Mesodermal cell (in vitro differentiated cells): Measurements from ENCODE around the gene COX10.
"Not testable (repeated sequence)": the region's sequence is repeated elsewhere in the genome, so short reads cannot be mapped to it uniquely, and the experiment has no call there.

Source experiments
- H3K27ac ChIP-seq: 2 replicates; pipeline ENCODE4 v1.7.0; 2013; ENCODE audit warnings: mild to moderate bottlenecking, low read depth, low read length, moderate library complexity; ENCODE audit not compliant: severe bottlenecking
- H3K36me3 ChIP-seq: 2 replicates; pipeline ENCODE4 v1.7.1; 2013; ENCODE audit warnings: mild to moderate bottlenecking, low read length, moderate library complexity; ENCODE audit not compliant: control insufficient read depth, insufficient read depth
- H3K4me1 ChIP-seq: one replicate; pipeline ENCODE4 v1.7.1; 2013; ENCODE audit warnings: mild to moderate bottlenecking, low read length; ENCODE audit not compliant: insufficient read depth, control insufficient read depth, poor library complexity, severe bottlenecking
- H3K4me3 ChIP-seq: 2 replicates; pipeline ENCODE4 v1.7.0; 2013; ENCODE audit warnings: low read length, control low read depth, mild to moderate bottlenecking; ENCODE audit not compliant: insufficient read depth, poor library complexity, severe bottlenecking; ENCODE audit errors: extremely low read depth
- H3K9me3 ChIP-seq: 2 replicates; pipeline ENCODE4 v1.7.1; 2013; ENCODE audit warnings: mild to moderate bottlenecking, low read length, moderate library complexity; ENCODE audit not compliant: control insufficient read depth
- WGBS, 2 experiments: methylation state at CpG; one replicate each; pipeline ENCODE4 v1.1.5; 2013; ENCODE audit warnings: missing lambda C conversion rate in 2 of 2; ENCODE audit not compliant: insufficient coverage in 2 of 2; 5-methylcytosine and 5-hydroxymethylcytosine counted together

Gene COX10

GRCh38 chr17:14149751-14150150 lies 80.4 kb downstream of the COX10 start:
- no peak overlapping the region for H3K4me3 ChIP-seq
- no peaks in the 10 kb centered on the region for H3K9me3 ChIP-seq
- H3K27ac ChIP-seq, result no peak overlapping the region
- 98 to 100% methylated on average over 3 to 4 of the region's 5 CpGs for WGBS, 2 experiments
- H3K4me1 ChIP-seq, result no peaks in the 10 kb centered on the region
- no peaks in the 10 kb centered on the region for H3K36me3 ChIP-seq

- Histone ChIP-seq H3K9me3 (no peaks in the 10 kb centered on the region), H3K4me3 (no peak overlapping the region), H3K36me3 (no peaks in the 10 kb centered on the region), H3K27ac (no peak overlapping the region), H3K4me1 (no peaks in the 10 kb centered on the region)
- WGBS, 2 experiments, result 92% methylated on average over 1 of the region's 2 CpGs; no CpG with 5 or more reads in 1 of the 2 experiments
These were observed 81.3 kb downstream of the COX10 start for GRCh38 chr17:14150619-14151018.

- Histone ChIP-seq H3K36me3 (no peaks in the 10 kb centered on the region), H3K9me3 (no peaks in the 10 kb centered on the region), H3K4me3 (no peak overlapping the region), H3K27ac (no peak overlapping the region), H3K4me1 (no peaks in the 10 kb centered on the region)
- WGBS, 2 experiments, result 98 to 100% methylated on average over 2 to 4 of the region's 4 CpGs
These were observed 83.4 kb downstream of the COX10 start for GRCh38 chr17:14152721-14153120.

- WGBS, 2 experiments, result no CpG with 5 or more reads among the region's 1 CpG
- Histone ChIP-seq H3K4me1 (no peaks in the 10 kb centered on the region), H3K36me3 (no peaks in the 10 kb centered on the region), H3K4me3 (no peak overlapping the region), H3K9me3 (no peaks in the 10 kb centered on the region), H3K27ac (no peak overlapping the region)
These were observed 84.1 kb downstream of the COX10 start for GRCh38 chr17:14153374-14153773.

GRCh38 chr17:14156689-14157088 lies 87.4 kb downstream of the COX10 start:
- Histone ChIP-seq H3K4me3 (no peak overlapping the region), H3K9me3 (no peaks in the 10 kb centered on the region), H3K27ac (no peak overlapping the region), H3K4me1 (no peaks in the 10 kb centered on the region), H3K36me3 (no peaks in the 10 kb centered on the region)
- 40 to 53% methylated on average over 2 to 3 of the region's 4 CpGs for WGBS, 2 experiments

- no peak overlapping the region for H3K4me3 ChIP-seq
- no peaks in the 10 kb centered on the region for H3K36me3 ChIP-seq
- no peaks in the 10 kb centered on the region for H3K4me1 ChIP-seq
- H3K9me3 ChIP-seq, result no peaks in the 10 kb centered on the region
- H3K27ac ChIP-seq, result no peak overlapping the region
- 67% methylated on average over 1 of the region's 1 CpG; no CpG with 5 or more reads in 1 of the 2 experiments for WGBS, 2 experiments
These were observed 88.5 kb downstream of the COX10 start for GRCh38 chr17:14157822-14158221.

- no peak overlapping the region for H3K4me3 ChIP-seq
- H3K9me3 ChIP-seq, result no peaks in the 10 kb centered on the region
- no peaks in the 10 kb centered on the region for H3K4me1 ChIP-seq
- WGBS, 2 experiments, result 83% methylated on average over 2 of the region's 3 CpGs; no CpG with 5 or more reads in 1 of the 2 experiments
- H3K27ac ChIP-seq, result no peak overlapping the region
- no peaks in the 10 kb centered on the region for H3K36me3 ChIP-seq
These were observed 89.4 kb downstream of the COX10 start for GRCh38 chr17:14158707-14159106.

- H3K4me3 ChIP-seq, result no peak overlapping the region
- H3K4me1 ChIP-seq, result no peaks in the 10 kb centered on the region
- WGBS, 2 experiments, result 100% methylated on average over 1 of the region's 1 CpG
- H3K36me3 ChIP-seq, result no peaks in the 10 kb centered on the region
- H3K9me3 ChIP-seq, result no peaks in the 10 kb centered on the region
- H3K27ac ChIP-seq, result no peak overlapping the region
These were observed 92.1 kb downstream of the COX10 start for GRCh38 chr17:14161419-14161818.

GRCh38 chr17:14165616-14166015 lies 96.3 kb downstream of the COX10 start:
- no CpG with 5 or more reads among the region's 1 CpG for WGBS, 2 experiments
- peaks cover 17% of the 10 kb centered on the region for H3K9me3 ChIP-seq
- no peaks in the 10 kb centered on the region for H3K4me1 ChIP-seq
- H3K36me3 ChIP-seq, result peaks cover 6% of the 10 kb centered on the region
- H3K27ac ChIP-seq, result no peak overlapping the region
- H3K4me3 ChIP-seq, result no peak overlapping the region

GRCh38 chr17:14167831-14168230 lies 98.5 kb downstream of the COX10 start:
- peaks cover 17% of the 10 kb centered on the region for H3K9me3 ChIP-seq
- not testable (repeated sequence) for H3K36me3 ChIP-seq, H3K27ac ChIP-seq, H3K4me1 ChIP-seq, H3K4me3 ChIP-seq
- WGBS, 2 experiments, result 88 to 100% methylated on average over 1 of the region's 1 CpG

- 89 to 90% methylated on average over 2 to 3 of the region's 3 CpGs for WGBS, 2 experiments
- peaks cover 6% of the 10 kb centered on the region for H3K36me3 ChIP-seq
- peaks cover 17% of the 10 kb centered on the region for H3K9me3 ChIP-seq
- no peak overlapping the region for H3K27ac ChIP-seq
- no peaks in the 10 kb centered on the region for H3K4me1 ChIP-seq
- H3K4me3 ChIP-seq, result no peak overlapping the region
These were observed 99.3 kb downstream of the COX10 start for GRCh38 chr17:14168582-14168981.
